GM12873 (cell line): ENCODE measurements around the gene ECE2.

ENCODE experiments used
- CTCF ChIP-seq: IDR thresholded peaks from 2 replicates; pipeline ENCODE4 v1.5.1; 2012; ENCODE audit warnings: low read depth, mild to moderate bottlenecking, moderate library complexity, low read length, control low read depth; ENCODE audit not compliant: insufficient read depth; ENCODE audit errors: missing control alignments

Gene ECE2

GRCh38 chr3:184261854-184262763 is 13.7 kb upstream of the ECE2 start:
- no peak for TF ChIP-seq CTCF

- no peak for TF ChIP-seq CTCF
These were observed 13.1 kb upstream of the ECE2 start for GRCh38 chr3:184262764-184263179.

- no peak for TF ChIP-seq CTCF
These were observed 3.6 kb upstream of the ECE2 start for GRCh38 chr3:184272269-184272668.

GRCh38 chr3:184275381-184275701 is 481 bp upstream of the ECE2 start:
- no peak for TF ChIP-seq CTCF

GRCh38 chr3:184277366-184277765 is 1.5 kb downstream of the ECE2 start:
- no peak for TF ChIP-seq CTCF

GRCh38 chr3:184282941-184283340 is 7.1 kb downstream of the ECE2 start:
- TF ChIP-seq CTCF: no peak

- no peak for TF ChIP-seq CTCF
These were observed 7.9 kb downstream of the ECE2 start for GRCh38 chr3:184283681-184284080.
